Left colon (tissue), 2 donors: ENCODE measurements around the gene INPP5E. TPM values are rescaled to one million over a fixed set of nuclear protein-coding genes. Genes with fewer than 3 reads are reported as not detected.
"Not testable (repeated sequence)": the region's sequence is repeated elsewhere in the genome, so short reads cannot be mapped to it uniquely, and the experiment has no call there.

Source experiments
- ATAC-seq: fragments of 200-7000 bp; cut with Tn5 transposase; one replicate; pipeline ENCODE4 v1.9.1; 2020; ENCODE audit warnings: mild to moderate bottlenecking, moderate library complexity
- DNase-seq, 2 donors: peaks; one replicate each; pipeline ENCODE4 v3.0.0-alpha.2; 2020
- intact Hi-C, 2 donors: fragments of 100-400 bp; cut with DNase I in 1 of 2; cut with micrococcal nuclease in 1 of 2; formaldehyde crosslinking; loops; one replicate each; pipeline versions ENCODE4 v1.11.2 to v1.14.0; 2022; cut with DNase I, micrococcal nuclease
- total RNA-seq, 2 donors: library from RNA; stranded (reverse); fragmentation: NEBNext Ultra II Directional; extraction: Animal tissue kit (Norgen Biotek cat#: 25700); gene quantifications; one replicate each; pipeline ENCODE4 v1.2.1, GENCODE V29; 2021
- donor health status: DM: no; HTN: no; CAD: no.
- donor health status: DM: yes; HTN: yes; CAD: no.

Gene INPP5E
- total RNA-seq, 2 donors from 2014 or later: 10.5 to 11.0 TPM

DNA sequence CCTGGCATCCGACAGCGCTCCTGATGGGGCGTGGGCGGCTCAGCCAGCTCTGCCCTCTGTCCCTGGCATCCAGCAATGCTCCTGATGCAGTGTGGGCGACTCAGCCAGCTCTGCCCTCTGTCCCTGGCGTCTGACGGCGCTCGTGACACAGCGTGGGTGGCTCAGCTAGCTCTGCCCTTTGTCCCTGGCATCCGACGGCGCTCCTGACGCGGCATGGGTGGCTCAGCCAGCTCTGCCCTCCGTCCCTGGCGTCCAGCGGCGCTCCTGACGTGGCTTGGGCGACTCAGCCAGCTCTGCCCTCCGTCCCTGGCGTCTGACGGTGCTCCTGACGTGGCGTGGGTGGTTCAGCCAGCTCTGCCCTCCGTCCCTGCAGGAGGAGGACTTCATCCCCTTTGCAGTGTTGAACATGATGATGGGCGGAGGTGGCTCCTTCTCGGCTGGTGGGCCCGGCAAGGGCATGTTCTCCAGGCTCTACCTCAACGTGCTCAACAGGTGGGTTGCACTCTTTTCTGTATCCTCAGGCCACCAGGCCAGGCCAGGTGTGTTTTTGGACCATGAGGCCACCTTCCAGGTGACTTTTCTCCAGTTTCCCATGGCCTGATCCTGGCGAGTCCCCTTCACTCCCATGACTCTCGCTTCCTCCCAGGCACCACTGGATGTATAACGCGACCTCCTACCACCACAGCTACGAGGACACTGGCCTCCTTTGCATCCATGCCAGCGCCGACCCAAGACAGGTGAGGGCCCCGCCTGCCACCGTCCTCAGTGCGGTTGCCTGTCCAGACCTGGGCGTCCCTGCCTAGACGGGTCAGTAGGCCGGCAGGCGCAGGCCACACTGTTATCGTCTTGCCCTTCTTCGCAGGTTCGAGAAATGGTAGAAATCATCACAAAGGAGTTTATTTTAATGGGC, 21.2 kb downstream of the INPP5E start:
- ATAC-seq (no peak), DNase-seq (no peak)
- intact Hi-C loops: no loop called here

DNA sequence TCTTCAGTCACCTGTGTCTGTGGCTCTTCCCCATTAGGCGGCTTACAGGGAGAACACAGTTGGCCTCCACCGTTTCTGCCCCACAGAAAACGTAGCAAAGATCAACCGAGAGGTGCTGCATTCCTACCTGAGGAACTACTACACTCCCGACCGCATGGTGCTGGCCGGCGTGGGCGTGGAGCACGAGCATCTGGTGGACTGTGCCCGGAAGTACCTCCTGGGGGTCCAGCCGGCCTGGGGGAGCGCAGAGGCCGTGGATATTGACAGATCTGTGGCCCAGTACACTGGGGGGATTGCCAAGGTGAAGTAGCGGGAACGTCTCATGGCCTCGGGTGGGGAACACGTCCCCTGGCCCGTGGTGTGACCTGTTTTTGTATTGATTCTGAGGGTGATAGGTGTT, 22.7 kb downstream of the INPP5E start:
- no peak for DNase-seq
- no peak for ATAC-seq
- intact Hi-C loops: no loop called here

DNA sequence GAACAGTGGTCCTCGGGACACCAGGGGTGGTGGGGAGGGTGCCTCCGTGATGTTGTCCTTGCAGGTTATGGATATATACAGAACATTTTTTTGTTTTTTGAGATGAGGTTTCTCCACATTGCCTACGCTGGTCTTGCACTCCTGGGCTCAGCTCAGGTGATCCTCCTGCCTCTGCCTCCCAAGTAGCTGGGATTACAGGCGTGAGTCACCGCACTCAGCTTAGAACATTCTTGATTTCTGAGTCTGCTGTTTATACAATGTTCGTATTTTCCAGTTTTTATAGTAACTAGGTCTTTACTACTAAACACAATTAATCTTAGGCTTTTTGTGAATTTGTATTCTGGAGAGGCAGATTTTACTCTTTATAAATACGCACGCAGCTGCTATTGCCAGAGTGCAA, 23.2 kb downstream of the INPP5E start:
- intact Hi-C loops: no loop called here
- DNase-seq (no peak), ATAC-seq (no peak)

DNA sequence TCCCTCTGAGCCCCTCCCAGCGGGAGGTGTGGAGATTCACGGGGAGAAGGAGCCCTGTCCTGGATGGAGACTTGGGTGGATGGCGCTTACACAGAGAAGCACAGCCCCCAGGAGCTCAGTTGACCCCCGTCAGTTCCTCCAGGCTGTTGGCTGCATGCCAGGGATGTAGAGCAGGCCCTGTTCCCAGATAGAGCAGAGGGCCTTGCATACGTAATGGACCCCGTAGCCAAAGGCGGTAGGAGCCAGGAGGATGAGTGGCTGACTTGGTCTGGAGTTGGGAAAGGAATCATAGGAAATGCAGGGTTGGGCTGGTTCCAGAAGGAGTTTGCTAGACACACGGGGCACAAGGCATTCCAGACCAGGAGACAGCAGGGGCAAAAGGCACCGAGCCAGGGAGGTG, 26.7 kb downstream of the INPP5E start:
- ATAC-seq (no peak), DNase-seq (no peak)
- intact Hi-C loops: no loop called here

DNA sequence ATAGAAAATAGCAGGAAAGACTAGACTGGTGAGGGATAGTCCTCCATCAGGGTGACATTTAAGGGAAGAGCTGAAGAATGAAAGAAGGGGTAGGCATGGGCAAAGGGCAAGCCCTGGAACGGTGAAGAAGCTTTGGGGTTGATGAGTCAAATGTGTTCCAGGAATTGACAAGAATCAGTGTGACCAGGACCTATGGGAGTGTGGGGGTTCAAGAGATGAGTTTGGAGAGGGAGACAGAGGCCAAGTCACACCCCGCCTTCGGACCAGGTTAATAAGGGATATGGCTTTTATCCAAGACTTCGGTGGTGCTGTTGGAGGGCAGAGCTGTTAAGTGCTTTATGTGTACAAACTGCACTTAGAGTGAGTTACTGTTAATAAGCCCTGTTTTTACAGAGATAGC, 28.3 kb downstream of the INPP5E start:
- intact Hi-C loops: no loop called here
- ATAC-seq: no peak
- no peak for DNase-seq

DNA sequence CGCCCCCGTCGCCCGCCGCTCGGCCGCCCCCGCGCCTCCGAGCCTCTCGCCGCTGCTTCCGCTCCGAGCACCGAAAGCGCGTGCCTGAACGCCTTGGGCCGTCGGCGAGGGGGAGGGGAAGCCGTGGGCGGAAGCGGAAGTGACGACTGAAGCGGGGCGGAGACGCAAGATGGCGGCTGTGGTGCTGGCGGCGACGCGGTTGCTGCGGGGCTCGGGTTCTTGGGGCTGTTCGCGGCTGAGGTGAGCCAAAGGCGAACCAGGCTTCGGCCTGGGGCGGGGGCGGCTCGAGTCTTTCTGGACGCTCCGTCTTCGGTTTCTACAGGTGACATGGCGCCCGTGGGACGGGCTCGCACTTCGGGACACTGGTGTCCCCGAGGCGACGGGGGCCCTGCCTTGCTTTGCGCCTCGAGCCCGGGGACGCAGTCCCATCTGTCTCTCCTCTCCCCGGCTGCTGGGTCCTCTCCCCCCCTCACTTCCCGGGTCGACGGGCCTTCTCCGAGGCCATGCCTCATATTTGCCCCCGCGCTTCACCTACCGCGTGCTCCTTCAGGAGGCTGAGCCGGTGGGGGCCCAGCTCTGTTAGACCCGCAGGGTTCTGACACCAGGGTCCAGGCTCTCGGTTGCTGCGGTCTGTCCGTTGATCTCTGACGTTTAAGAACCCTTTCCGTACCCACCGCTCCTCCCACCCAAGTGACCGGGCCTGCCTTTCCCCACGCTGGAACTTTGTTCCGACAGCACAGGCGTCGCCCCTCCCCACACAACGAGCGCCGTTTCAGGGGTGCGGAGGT, 29.0 kb downstream of the INPP5E start, which contains the start of the genes ENTR1 and PMPCA:
Gene ENTR1 (minus strand): TSS at position 115 of the 788 bp plus-strand sequence. CDS start 217 bp downstream, outside the sequence.
Gene PMPCA (plus strand): TSS at position 159 of the 788 bp plus-strand sequence. CDS start 11 bp downstream, at position 170.
- DNase-seq (peak; percentile 91 to 97), ATAC-seq (peak; percentile 96)
- intact Hi-C loops: no loop called here

DNA sequence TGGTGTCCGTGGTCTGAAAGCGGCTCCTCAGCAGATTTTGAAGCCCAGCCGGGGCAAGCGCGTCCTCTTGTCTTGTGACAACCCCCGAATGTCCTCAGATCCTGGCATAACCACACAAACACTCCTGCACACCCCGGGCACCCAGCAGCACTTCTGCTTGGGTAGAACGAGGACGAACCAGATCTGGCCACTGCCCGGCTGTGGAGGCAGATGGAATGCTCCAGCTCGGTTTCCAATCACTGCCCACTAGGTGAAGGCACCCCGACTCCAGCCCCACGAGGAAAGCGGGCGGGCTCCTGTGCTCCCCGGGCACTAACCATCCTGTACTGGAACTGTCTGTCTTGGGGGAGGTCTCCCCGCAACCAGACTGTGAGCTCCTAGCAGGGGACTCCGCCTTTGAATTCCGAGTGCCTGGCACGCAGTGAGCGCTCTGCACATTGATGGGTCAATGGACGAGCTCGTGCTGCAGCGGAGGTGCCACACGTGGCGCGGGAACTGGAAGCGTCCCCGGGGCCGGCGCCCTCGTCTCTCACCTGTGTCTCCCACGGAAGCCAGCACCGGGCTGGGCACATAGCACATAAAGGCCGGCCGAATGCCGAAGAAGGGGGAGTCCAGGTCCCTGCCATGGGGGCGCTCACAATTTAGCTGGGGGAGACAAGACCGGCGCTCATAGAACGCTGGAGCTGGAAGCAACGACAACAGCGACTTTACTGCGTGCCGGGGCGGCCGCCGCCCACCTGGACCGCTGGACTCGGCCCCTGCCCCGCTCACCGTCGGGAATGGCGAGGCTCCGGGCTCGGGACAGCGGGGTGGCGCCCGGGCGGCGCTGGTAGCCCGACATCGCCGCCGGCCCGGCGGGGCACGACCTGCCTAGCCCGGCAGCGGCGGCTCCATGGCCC, 29.8 kb downstream of the INPP5E start:
- ATAC-seq (peak; percentile 52), DNase-seq (peak; percentile 44 to 52)
- intact Hi-C loops: no loop called here

DNA sequence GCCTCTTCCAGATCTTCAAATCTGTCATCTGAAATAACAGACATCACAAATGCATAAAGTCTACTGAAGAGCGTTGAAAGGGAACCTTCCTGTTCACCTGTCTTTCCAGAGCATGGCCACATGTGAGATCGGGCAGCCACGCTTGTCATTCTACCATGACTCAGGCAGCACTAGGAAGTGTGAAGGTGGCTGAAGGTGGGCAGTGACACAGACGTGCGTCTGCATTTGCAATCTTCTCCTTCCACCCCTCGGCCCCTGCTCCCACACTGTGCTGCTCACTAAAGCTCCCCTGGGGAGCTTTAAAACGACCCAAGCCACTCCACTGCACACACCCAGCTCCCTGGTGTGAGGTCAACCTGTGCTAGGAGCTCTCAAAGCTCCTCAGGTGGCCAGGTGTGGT, 31.7 kb downstream of the INPP5E start:
- ATAC-seq: no peak
- intact Hi-C loops: no loop called here

DNA sequence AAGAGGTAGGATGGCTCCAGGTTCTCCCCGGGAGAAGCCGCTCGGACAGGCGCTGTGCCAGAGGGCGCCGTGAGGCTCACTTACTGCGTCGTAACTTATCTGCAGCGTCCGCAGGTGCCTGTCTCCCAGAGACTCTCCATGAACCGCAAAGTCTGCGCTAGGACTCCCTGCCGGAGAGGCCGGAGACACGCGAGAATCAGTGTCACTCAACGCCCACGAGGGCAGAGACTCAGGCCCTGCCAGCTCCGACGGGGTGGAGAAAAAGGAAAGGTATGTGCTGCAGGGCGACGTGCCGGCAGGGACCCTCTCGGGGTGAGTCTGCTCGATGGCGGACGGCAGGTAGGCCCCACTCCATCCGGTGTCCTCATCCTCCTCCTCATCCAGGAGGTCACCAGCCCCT, 32.6 kb downstream of the INPP5E start:
- intact Hi-C loops, ATAC-seq, DNase-seq: not testable (repeated sequence)

More for the DNA sequence above, 31.7 kb downstream of the INPP5E start:
- DNase-seq: no peak

DNA sequence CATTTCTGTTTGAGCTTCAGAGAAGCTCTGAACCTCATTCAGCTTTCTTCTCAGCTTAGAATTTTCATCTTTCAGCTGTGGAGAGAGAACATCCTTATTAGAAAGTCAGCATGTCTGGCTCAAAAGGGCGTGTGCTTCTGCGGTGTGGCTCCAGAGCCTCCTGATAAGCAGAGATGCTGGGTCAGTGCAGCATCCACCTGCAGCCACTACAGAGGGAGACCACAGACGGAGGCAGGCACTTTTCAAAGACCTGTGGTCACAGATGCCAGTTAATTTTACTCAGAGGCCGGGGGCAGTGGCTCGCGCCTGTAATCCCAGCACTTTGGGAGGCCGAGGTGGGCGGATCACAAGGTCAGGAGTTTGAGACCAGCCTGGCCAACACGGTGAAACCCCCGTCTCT, 33.7 kb downstream of the INPP5E start:
- intact Hi-C loops, ATAC-seq, DNase-seq: not testable (repeated sequence)

DNA sequence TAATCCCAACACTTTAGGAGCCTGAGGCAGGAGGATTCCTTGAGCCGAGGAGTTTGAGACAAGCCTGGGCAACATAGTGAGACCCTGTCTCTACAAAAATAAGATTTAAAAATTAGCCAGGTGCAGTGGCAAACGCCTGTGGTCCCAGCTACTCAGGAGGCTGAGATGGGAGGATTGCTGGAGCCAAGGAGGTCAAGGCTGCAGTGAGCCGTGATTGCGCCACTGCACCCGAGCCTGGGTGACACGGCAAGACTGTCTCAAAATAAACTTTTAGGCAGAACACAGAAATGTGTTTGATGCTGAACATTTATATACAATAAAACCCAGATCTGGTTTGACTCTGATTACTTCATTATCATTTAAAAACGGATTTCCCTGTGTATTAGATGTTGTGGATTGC, 34.2 kb downstream of the INPP5E start:
- DNase-seq: no peak
- ATAC-seq: no peak
- intact Hi-C loops: no loop called here

DNA sequence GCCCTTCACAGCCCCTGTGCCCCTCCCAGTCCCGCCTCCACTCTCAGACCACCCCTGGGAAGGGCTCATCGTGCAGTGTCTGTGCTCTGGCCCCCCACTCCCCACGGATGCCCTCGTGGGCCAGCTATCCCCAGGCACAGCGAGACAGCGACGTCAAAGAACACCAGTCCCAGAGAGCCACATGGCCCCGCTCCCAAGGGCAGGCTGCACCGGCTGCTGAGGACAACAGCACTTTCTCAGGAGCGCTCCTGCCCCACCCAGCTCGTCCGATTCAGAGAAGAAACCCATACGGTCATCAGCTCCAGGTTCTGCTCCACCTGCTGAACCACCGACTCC, 34.9 kb downstream of the INPP5E start:
- DNase-seq (no peak), ATAC-seq (no peak)
- intact Hi-C loops: no loop called here

DNA sequence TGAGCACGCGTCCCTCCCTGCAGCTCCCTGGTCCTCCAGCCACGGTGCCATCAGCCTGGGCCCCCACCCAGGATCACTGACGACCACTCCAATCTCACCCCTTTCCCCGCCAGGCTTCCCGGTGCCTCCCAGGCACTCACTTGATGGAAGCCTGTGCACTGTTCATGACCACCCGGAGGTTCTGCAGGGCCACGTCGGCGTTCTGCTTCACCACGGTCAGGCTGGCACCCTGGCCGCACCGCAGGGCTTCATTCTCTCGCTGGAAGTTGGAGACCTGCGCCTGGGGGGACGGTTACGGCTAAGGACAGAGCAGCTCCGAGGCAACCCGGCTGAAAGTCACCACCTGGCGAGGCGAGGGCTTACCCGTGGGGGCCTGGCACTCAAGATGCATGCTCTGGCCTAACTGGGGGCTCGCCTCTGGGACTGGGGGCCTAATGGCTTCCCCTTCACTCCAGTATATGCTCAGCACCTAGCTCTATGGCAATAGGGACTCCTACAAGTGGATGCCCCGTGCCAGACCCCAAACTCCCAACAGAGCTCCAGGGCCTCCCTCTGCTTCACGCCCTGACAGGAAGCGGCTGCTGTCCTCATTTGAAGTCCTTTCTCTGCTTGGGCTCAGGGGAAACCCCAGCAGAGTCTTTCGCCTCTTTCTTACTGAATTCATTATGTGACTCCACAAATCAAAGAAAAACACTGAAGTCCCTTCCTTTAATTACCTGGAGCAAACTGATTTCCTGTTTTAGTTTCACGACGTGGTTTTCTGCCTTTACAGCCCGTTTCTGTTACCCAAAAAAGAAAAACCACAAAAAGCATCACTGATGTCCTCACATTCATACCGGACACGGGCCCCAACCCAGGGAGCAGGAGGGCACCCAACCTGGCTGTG, 35.5 kb downstream of the INPP5E start:
- DNase-seq (no peak), ATAC-seq (no peak)
- intact Hi-C loops: no loop called here

DNA sequence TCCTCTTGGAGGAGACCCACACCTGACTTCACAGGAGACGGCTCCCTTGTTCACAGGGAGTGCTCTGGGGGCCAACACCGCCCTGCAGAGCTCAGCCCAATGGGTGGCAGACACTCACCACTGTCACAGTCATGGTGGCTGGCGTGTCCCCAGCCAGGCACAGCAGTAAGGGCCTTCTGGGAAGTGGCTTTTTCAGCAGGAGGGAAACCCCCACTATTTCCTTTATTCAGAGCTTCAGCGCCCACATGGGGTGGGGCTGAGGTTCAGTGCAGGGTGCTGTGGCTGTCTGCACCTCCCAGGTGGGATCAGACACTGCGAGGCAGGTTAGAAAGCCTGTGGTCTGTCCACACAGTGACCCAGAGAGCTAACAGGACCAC, 36.1 kb downstream of the INPP5E start:
- ATAC-seq (no peak), DNase-seq (no peak)
- intact Hi-C loops: no loop called here

DNA sequence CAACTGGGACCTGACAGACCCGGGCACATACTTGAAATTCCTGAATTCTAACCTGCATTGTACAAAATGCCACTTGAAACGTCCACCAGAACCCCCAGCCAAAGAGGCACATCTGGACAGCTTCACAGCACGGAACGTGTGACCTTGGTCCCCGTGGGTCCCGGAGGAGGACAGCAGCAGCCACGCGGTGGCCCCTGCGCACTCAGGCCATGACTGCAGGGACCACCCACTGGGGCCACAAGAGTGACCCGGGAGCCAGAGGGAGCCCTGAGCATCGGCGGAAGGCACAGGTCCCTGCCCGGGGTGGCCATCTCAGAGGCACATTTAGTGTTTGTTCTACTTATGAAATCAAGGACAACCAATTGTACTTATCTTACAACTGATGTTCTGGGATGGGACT, 37.6 kb downstream of the INPP5E start:
- no peak for DNase-seq
- ATAC-seq: no peak
- intact Hi-C loops: no loop called here

DNA sequence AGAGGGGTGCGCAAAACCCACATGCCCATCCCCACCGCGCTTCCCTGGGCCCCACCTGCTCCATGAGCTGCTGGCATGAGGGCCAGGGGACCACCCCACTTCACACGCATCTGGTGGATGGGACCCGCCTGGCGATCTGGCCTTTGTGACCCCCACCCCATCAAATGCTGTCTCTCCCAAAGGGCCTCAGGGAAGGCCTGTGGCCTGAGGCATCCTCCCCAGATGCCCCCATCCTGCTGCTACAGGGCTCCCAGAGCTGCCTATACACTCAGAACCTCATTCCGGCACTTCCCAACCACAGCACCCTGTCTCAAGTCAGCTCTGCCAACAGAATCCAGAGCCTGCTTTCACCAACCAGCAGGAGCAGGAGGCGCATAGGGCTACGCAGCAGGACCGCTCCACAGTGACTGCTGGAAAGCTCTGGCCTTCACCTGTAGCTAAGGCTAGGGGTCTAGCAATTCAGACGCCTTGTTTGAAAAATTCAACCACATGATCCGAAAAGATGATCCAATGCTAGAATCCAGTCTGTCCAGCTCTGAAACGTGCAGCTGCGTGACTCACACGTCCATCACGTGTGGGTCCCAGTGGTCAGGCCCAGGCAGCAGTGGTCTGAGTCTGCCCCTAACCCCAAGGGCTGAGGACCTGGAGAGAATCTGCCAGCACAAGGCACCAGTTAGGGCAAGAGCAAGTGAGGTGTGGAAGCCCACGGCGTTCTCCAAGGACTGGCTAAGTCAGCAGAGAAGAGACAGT, 38.3 kb downstream of the INPP5E start:
- intact Hi-C loops: no loop called here
- DNase-seq (no peak), ATAC-seq (no peak)

DNA sequence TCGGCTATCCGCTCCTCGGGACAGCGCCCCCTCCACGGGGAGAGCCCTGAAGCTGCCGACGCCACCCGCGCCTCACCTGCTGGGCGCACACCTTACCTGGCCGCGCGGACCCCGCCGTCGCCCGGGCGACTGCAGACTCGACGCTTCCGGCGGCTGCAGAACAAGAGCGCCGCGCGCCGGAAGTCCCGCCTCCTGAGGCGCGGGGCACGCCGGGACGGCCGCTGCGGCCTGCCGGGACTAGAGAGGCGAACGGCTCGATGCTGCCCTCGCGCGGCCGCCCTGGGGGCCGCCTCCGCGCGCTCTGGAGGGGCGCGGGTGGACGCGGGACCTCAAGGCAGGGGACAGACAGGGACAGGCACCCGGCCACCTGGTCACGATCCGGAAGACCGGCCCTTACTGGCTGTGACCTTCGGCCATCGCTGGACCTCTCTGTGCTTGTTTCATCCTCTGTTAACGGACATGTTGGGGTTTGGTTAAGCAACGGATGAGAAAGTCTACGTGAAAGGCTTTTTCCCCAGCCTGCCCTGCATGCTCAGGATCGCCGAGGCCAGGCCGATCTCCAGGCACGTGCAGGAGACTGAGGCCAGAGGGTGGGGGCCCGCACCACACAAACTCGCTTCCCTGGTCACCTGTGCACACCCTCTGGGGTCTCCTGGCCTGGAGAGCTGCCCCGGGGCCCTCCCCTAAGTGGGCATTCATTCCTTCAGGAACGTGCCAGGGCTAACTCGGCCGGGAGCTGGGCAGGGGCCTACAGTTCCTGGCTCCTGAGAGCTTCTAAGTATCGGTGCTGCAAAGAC, 39.4 kb downstream of the INPP5E start, which contains the start of gene SNAPC4:
Gene SNAPC4 (minus strand): TSS at position 133 of the 797 bp plus-strand sequence. CDS start 1,742 bp downstream, outside the sequence.
- peak; percentile 76 to 88 for DNase-seq
- intact Hi-C loops: no loop called here
- ATAC-seq: peak; percentile 89
